ENCODE data around the gene TRDN.
"Not testable (repeated sequence)": the region's sequence is repeated elsewhere in the genome, so short reads cannot be mapped to it uniquely, and the experiment has no call there.

The TRDN gene

GRCh38 chr6:123295672-123296071 is 341.1 kb downstream of the TRDN start:
- no peak for TF ChIP-seq CTCF (IDR thresholded peaks at IDR 0.05)
- H3K27ac ChIP-seq = no peak overlapping the region
- no peak for DNase-seq (ENCODE audit: low spot score)
- H3K4me3 ChIP-seq = no peak overlapping the region

GRCh38 chr6:123295181-123295580 is 341.6 kb downstream of the TRDN start:
- no peak for DNase-seq (ENCODE audit: low spot score)
- no peak overlapping the region for H3K4me3 ChIP-seq
- TF ChIP-seq CTCF (IDR thresholded peaks at IDR 0.05) = no peak
- H3K27ac ChIP-seq = no peak overlapping the region

- TF ChIP-seq CTCF (IDR thresholded peaks at IDR 0.05) = no peak
- Histone ChIP-seq H3K27ac (no peak overlapping the region), H3K4me3 (no peak overlapping the region)
- DNase-seq (ENCODE audit: low spot score) = no peak
These were observed 348.1 kb downstream of the TRDN start for GRCh38 chr6:123288649-123289048.

GRCh38 chr6:123276546-123276980 is 360.2 kb downstream of the TRDN start:
- TF ChIP-seq CTCF (IDR thresholded peaks at IDR 0.05) = no peak
- H3K27ac ChIP-seq = no peak overlapping the region

GRCh38 chr6:123263981-123264380 is 372.8 kb downstream of the TRDN start:
- no peak overlapping the region for H3K27ac ChIP-seq
- DNase-seq (ENCODE audit: low spot score) = no peak
- no peak for TF ChIP-seq CTCF (IDR thresholded peaks at IDR 0.05)
- H3K4me3 ChIP-seq = no peak overlapping the region

More at GRCh38 chr6:123276546-123276980, 360.2 kb downstream of the TRDN start:
- DNase-seq (ENCODE audit: low spot score) = no peak
- H3K4me3 ChIP-seq = no peak overlapping the region

GRCh38 chr6:123240626-123241025 is 396.1 kb downstream of the TRDN start:
- no peak overlapping the region for H3K27ac ChIP-seq
- no peak for DNase-seq (ENCODE audit: low spot score)
- H3K4me3 ChIP-seq = no peak overlapping the region
- TF ChIP-seq CTCF (IDR thresholded peaks at IDR 0.05) = no peak

- Histone ChIP-seq H3K27ac (no peak overlapping the region), H3K4me3 (no peak overlapping the region)
- no peak for DNase-seq (ENCODE audit: low spot score)
- no peak for TF ChIP-seq CTCF (IDR thresholded peaks at IDR 0.05)
These were observed 403.4 kb downstream of the TRDN start for GRCh38 chr6:123233336-123233735.

- DNase-seq (ENCODE audit: low spot score); H3K4me3 ChIP-seq; H3K27ac ChIP-seq: not testable (repeated sequence)
These were observed 409.0 kb downstream of the TRDN start for GRCh38 chr6:123227789-123228188.

Data from coronary artery (tissue), 2 donors.